HT1080 (cell line): Measurements from ENCODE around the gene MCM5. TPM values are rescaled to one million over a fixed set of nuclear protein-coding genes. Genes with fewer than 3 reads are reported as not detected.
A peak's percentile ranks its signal among the peaks of the same experiment; 100 is the strongest.

Experiments used
- DNase-seq: peaks from one replicate; pipeline ENCODE4 v3.0.0-alpha.2; 2015; ENCODE audit warnings: low read depth
- total RNA-seq: library from RNA; depleted of rRNA; stranded (reverse); fragments of >200 nt; shearing (Covaris generic); gene quantifications from 2 replicates; pipeline ENCODE4 v1.2.3, GENCODE V29; 2014

The MCM5 gene
- total RNA-seq, 1 experiment from 2014 or later, result 194 TPM

DNA sequence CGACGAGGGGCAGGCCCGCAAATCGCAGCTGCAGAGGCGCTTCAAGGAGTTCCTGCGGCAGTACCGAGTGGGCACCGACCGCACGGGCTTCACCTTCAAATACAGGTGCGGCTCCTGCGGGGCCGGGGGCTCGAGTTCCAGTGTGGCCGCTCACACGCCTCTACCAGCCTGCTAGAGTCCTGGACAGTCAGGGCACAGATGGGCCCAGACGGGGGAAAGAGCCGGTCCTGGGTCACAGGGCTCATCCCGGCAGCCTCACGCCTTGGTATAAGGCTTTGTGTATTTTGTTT is 506 bp downstream of the MCM5 start:
- DNase-seq, result no peak

DNA sequence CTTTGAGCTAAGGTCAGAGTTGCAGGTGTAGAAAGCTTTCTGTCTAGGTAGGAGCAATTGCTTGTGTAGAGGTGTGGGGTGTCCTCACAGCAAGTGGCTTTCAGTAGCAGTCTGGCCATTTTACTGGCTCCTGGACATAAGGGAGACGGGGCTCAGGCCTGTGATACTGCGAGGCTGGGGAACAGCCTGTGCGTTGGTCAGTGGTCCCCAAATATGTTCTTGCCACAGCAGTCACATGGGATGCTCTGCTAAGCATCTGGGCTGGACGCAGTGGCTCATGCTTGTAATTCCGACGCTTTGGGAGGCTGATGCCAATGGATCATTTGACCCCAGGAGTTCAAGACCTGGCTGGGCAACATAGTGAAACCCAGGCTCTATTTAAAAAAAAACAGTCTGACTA is 1.9 kb downstream of the MCM5 start:
- DNase-seq, result no peak

DNA sequence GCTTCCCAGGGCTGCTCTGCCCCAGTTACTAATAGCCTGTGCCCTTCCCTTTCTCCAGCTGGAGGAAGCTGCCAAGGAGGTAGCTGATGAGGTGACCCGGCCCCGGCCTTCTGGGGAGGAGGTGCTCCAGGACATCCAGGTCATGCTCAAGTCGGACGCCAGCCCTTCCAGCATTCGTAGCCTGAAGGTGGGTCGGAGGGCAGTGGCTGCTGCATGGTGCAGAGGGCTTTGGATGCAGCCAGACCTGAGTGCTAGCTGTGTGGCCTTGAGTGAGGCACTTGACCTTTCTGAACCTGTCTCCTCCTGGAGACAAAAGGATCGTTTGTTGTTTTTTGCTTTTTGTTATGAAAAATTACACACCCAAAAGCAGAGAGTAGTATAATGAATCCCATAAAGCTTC is 3.4 kb downstream of the MCM5 start:
- DNase-seq, result no peak

DNA sequence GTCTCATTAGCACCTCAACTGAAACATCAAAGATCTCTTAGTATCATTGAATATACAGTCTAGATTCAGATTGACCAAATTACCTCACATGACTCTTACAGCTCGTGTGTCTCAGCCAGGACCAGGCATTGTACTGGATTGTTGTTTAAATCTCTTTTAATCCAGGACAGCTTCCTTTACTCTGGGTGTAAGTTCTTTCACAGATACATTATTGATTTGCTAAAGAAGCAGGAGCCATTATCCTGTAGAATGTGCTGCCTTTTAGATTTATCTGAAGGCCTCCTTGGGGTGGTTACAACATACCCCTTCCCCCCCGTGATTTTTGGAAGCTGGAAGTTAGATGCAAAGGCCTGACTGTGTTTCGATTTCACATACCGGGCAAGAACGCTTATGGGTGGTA is 4.2 kb downstream of the MCM5 start:
- DNase-seq, result no peak

DNA sequence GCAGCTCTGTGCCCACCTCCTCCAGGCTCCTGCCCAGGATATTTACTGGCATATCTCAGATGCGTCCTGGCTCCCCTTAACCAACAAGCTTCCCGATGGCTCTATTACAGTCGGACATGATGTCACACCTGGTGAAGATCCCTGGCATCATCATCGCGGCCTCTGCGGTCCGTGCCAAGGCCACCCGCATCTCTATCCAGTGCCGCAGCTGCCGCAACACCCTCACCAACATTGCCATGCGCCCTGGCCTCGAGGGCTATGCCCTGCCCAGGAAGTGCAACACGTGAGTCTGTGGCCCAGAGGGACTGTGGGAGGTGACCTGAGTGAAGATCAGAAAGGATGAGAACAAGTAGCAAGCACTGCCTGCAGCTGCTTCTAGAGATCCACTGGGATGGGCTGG is 6.5 kb downstream of the MCM5 start:
- no peak for DNase-seq

DNA sequence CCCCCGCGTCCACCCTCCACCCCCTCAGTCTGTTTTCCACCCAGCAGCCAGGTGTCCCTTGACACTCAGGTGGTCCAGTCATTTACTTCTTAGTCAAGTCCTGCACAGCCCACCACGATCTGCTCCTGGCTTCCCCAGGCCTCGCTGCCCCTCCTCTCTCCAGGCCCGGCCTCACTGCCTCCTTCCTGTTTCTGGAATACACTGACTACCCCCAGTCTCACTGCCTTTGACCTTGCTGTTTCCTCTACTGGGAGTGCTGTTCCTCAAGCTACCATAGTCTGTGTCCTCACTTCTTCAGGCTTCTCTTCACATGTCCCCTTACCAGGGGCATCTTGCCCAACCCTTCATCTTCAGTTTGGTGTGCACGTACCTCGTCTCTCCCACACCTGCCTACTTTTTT is 7.4 kb downstream of the MCM5 start:
- DNase-seq, result no peak

DNA sequence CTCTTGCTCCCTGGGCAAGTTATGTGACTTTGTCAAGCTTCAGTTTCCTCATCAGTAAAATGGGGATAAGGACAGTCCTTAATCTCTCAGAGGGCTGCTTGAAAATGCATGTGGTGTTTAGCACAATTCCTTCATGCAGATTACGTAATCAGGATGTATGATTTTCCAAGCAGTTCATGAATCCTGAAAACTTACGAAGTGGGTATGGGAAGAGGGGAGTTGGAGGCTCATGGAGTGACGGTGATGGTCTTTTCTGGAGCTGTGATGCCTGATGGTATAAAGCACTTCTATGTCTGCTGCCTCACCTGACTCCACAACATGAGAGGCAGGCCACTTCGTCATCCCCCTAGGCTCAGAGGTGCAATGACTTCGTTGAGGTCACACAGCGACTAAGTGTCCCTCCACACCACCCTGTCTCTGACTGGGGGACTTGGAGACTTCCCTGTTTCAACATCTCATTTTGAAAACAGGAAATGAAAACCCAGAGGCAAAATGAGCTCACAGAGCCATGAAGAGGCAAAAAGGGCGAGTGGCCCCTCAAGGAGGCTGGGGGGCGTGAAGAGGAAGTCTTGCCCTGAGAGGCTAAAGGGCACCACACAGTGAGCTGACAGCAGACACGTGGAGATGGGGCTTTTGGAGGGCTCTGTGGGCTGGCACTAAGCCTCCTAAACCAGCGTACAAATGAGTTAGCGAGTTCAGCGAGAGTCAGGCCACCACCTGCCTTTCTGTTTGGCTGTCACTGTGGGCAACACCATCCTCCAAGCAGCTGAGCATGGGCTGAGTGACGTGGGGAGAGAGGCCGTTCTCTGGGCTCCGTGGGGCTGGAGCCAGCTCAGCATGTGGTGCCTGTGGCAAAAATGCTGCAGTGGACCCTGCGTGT is 10.1 kb downstream of the MCM5 start:
- no peak for DNase-seq

DNA sequence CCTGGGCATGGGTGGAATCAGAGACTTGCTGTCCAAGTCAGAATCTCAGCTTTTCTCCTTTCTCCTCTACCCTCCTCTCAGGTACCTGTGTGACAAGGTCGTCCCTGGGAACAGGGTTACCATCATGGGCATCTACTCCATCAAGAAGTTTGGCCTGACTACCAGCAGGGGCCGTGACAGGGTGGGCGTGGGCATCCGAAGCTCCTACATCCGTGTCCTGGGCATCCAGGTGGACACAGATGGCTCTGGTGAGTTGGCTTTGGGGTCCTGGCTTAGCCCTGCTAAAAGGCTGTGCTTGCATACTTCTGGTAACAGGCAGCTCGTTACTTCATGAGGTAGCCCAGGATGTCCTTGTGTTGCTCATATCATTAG is 10.7 kb downstream of the MCM5 start:
- no peak for DNase-seq

DNA sequence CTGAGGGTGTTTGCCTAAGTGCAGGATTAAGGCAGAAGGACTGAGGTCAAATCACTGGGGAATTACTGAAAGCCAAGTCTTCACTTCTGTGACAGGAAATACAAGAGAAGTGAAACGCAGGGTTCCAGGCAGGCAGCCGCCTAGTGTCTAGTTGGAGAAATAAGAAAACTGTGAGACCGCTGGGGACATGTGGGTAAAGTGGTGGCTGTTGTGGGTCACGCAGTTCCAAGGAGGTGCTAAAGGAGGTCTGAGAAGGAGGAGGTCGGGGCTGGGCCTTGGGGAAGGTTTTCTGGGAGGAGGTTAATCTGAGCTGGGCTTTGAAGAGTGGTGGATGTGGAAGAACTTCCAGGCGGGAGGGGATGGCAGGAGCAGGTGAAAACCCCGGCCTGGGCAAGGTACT is 11.2 kb downstream of the MCM5 start:
- no peak for DNase-seq

DNA sequence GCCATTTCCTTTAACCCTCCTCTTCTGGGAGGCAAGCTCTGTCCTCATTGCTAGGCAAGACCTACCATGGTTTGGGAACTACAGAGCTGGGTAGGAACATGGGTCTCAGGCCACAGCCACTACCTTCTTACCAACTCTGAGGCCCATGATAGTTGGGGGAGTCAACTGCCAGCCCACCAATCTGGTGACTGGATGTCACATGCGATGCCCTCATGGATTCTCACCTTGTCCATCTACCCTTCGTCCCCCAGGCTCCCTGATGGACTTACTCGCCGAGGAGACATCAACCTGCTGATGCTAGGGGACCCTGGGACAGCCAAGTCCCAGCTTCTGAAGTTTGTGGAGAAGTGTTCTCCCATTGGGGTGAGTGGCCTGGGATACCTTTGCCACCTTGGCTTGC is 13.7 kb downstream of the MCM5 start:
- no peak for DNase-seq

DNA sequence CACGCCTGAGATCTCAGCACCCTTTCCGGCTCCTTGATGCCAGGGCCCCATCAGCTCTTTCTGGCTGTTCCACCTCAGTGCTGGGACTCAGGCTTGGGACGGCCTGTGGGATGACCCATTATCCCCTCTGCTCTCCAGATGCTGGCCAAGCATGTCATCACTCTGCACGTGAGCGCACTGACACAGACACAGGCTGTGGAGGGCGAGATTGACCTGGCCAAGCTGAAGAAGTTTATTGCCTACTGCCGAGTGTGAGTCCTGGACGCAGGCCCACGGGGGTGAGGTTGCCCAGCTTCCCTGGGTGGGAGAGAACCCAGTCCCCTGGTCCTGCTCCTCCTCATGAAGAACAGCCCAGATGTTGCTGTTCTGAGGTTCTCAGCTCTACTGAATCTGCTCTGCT is 17.7 kb downstream of the MCM5 start:
- DNase-seq, result no peak

DNA sequence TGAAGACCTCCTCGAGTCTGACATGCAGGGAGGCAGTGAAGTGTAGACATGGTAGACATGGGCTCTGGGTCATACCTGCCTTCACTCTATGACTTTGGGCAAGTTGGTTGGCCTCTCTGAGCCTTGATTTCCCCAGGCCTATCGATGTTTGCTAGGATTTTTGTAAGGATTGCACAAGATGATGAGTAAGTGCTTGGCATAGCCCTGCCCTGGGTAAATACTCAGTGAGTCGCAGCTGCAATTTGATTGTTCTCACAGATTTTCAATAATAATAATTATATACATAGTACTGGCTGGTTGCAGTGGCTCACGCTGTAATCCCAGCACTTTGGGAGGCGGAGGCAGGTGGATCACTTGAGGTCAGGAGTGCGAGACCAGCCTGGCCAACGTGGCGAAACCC is 18.1 kb downstream of the MCM5 start:
- DNase-seq, result no peak

DNA sequence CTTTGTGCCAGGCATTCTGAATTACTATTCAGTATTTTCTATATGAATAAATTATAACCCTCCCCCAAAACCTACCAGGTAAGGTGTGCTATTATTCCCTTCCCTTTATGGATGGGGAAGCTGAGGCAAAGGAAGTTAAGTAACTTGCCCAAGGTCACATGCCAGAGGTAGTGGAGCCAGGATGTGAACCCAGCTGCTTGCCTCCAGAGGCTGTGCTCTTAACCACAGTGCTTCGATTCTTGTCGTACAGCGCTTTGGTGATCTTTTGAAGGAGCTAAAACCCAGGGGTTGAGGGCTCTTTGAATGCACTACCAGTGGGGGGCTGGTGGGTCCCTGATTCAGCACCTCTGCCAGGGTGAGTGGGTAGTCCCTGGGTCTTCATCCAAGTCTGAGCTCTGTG is 18.8 kb downstream of the MCM5 start:
- DNase-seq, result no peak

DNA sequence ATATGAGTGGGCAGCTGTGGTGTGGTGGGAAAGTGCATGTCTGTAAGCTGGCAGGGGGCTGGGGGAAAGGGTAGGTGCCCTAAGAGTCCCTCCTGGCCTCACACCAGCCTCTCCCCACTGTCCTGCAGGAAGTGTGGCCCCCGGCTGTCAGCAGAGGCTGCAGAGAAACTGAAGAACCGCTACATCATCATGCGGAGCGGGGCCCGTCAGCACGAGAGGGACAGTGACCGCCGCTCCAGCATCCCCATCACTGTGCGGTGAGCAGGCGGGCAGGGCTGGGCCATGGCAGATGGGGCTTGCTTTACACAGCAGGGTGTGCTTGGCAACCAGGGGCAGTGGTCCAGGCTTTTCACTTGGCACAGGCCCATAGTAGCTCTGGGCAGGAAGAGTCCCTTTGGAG is 19.8 kb downstream of the MCM5 start:
- DNase-seq, result no peak

DNA sequence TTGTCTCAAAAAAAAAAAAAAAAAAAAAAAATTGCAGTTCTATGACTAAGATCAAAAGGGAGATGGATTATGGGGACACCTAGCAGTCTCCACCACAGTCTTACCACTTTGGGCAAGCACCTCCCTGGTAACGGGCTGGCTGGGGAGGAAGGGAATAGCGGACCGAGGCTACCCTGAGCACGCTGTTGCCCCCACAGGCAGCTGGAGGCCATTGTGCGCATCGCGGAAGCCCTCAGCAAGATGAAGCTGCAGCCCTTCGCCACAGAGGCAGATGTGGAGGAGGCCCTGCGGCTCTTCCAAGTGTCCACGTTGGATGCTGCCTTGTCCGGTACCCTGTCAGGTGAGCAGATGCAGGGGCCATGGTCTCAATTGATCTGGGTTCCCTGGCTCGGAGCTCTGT is 21.2 kb downstream of the MCM5 start:
- DNase-seq, result no peak

DNA sequence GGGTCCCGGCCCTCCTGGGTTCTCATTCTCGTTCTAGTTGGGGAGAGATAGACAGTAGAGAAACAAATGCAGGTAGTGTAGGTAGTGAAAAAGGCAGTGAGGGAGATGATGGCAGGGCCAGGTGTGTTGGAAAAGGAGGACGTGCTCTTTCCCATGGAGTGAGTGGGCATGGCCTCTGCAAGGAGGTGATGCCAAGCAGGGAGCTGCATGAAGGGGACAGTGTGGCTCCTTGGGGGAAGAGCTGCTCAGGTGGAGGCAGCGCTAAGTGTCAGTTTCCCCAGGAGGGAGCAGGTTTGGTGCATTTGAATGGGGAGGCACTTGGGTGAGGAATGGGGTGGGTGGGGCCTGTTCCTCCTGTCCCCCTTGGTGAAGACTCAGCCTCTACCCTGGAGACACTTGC is 22.2 kb downstream of the MCM5 start:
- no peak for DNase-seq

DNA sequence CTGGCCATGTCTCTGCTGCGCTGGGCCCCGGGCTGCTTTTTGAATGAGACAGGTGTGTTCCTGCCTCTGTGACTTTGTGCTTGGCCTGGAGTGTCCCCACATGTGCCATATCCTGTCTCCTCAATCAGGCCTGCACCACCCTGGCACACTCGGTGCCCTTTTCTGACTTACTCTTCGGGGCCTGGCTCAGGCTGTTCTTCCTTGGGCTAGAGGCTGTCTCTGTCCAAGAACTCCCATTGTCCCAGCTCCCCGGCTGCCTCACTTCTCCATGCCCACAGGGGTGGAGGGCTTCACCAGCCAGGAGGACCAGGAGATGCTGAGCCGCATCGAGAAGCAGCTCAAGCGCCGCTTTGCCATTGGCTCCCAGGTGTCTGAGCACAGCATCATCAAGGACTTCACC is 23.0 kb downstream of the MCM5 start:
- no peak for DNase-seq

DNA sequence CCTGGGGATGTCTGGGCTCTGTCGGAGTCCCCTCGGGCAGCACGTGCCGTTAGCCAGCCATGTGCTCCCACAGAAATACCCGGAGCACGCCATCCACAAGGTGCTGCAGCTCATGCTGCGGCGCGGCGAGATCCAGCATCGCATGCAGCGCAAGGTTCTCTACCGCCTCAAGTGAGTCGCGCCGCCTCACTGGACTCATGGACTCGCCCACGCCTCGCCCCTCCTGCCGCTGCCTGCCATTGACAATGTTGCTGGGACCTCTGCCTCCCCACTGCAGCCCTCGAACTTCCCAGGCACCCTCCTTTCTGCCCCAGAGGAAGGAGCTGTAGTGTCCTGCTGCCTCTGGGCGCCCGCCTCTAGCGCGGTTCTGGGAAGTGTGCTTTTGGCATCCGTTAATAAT is 24.1 kb downstream of the MCM5 start:
- no peak for DNase-seq

DNA sequence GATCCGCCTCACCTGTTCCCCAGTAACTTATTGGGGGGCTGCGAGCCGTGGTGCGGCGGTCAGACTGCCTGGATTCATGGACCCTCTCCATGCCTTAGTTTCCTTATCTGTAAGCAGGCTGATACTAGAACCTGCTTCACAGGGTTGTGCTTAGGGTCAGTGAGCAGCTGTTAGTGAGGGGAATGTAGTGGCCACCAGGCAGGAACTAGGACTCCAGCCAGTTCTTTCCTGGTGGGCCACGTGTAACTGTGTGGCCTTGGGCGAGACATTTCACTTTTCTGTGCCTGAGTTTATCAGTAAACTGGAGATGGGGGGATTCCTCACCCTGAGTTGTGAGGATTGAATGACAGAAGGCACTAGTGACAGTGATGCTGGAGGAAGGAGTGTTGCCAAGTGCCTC is 24.8 kb downstream of the MCM5 start:
- no peak for DNase-seq

DNA sequence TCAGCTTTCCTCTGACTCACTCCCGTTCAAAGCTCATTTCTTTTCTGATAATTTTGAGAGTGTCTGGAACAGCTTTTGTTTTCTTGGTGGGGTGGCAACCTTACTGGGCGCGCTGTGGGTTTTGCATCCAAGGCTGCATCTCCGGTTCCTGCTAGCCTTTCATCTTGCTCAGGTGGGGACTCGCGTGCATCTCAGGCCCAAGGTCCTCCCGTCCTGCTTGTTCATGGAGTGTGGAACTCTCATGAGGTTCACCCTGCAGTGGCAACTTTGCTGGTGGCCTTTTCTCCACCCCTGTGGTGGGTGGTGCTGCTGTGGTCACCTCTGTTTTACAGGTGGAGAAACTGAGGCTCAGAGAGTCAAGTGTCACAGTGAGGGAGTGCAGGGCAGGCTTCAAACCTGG is 25.6 kb downstream of the MCM5 start:
- DNase-seq, result no peak

DNA sequence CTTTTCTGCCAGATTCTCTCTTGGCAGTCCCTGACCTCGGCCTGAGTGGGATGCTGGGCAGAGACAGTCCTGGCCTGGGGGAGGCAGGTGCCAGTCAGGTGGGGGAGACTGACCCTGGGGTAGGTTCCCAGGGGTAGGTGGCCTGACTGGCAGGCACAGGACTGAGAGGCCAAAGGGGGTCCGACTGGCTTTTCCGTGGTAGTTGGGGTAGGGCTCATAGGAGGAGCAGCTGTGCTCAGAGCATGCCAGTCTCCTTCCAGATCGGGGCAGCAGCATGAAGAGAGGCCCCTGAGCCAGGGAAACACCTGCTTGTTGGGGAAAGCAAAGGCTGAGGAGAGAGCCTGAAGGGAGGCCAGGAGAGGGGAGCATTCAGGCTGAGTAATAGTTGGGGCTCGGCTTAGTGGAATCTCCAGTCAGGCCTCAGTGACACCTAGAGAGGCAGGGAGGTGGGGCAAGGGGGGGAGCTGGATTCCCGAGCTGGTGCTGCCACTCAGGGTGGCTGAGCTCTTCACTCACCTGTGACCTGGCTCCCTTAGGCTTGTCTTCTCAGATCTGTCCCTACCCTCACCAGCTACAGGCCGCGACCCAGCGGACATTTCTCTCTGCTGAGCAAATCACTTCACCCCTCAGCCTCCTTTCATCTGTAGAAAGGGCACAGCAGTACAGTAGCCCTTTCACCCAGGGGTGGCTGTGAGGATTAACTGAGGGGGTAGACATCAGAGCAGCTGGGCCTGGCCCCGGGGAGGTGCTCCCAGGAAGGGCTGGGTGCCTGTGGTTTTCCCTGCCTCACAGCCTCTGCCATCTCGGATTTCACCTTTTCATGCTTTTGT is 26.2 kb downstream of the MCM5 start:
- DNase-seq, result peak; percentile 36

DNA sequence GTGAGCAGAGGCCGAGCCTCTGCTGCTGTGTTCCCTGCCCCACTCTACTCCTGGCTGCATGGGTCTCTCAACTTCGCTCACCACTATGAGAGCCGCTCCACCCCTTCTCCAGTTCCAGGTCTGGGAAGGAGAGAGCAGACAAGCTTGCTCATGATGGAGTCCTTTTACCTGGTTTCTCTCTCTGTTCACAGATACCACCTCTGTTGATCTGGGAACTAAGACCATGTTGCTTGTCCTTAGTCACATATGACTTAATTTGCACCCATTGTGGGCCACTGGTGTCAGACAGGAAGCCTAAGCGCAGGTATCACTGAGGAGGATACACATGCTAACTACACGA is 26.8 kb downstream of the MCM5 start:
- DNase-seq, result no peak

DNA sequence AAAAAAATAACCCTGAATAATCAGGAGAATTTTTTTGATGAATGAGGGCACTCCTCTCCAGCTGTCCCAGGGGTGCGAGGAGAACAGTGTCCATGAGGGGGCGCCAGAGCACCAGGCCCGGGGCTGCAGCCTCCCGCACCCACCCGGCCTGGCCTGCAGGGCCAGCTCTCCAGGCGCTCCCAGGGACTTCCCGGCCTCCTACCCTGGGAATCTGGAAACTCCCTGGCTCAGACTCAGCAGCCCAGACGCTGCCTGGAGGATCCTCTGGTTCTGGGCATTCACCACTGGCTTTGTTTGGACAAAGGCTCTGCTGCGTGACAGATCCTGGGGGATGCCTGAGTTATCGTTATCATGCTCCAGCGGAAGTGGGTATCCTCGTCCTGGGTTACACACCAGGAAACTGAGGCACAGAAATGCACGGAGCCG is 31.0 kb downstream of the MCM5 start:
- DNase-seq, result peak; percentile 78
